Measurements from ENCODE around the gene SEL1L3.

- no peak for TF ChIP-seq CTCF (conservative IDR thresholded peaks at IDR 0.05; ENCODE audit: low read length)
- TF ChIP-seq EZH2phosphoT487 (IDR thresholded peaks at IDR 0.05; ENCODE audit: borderline replicate concordance, low read depth, low read length) = no peak
Measured at GRCh38 chr4:25835384-25835783, 27.4 kb downstream of the SEL1L3 start.

All from OCI-LY7 (cell line).